Activated naive CD8-positive, alpha-beta T cell treated with anti-CD3 and anti-CD28 coated beads, Interleukin-2, amount 50 U/mL, for 16 hours (primary cell): ENCODE measurements around the gene SH3PXD2A.

Experiments used
- DNase-seq: peaks from one replicate; pipeline ENCODE4 v3.0.0-alpha.2; 2020; ENCODE audit warnings: low read depth, low spot score

SH3PXD2A gene

GRCh38 chr10:103879409-103879808 is 24.0 kb upstream of the SH3PXD2A start:
- no peak for DNase-seq

DNA sequence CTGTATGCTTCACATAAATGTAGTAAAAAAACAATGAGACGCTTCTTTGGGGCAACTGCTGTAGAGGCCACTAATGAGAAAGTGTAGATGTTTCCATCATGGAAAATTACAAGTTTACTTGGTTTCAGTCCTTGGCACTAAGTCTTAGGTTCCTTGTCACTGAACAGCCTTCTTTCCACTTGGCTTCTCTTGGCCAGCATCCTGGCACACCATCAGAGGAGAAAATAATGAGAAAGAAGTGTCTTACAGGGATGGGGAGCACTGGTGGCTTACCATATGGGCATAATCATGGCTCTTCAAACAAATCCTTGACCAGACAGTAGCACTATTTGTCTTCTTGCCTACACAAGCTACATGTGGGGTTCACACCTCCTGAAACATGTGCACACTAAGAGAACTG is 22.5 kb upstream of the SH3PXD2A start:
- no peak for DNase-seq

DNA sequence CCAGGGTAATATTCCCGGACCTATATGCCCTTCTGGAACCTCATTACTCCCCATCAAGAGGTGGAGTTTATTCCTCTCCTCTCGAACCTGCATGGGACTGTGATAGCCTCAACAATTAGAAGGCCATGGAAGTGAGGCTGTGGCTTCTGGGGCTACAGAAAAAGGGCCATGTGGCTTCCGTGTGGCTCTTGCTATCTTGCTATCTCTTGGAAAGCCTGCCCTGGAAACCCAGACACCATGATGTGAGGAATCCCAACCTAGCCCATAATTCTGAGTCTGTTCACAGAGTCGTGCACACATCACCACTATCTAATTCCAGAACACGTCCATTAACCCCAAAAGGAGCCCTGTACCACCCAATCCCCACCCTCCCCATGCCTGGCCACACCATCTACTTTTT is 20.8 kb upstream of the SH3PXD2A start:
- DNase-seq: no peak

- DNase-seq: no peak
Measured at GRCh38 chr10:103874730-103875129, 19.4 kb upstream of the SH3PXD2A start.

DNA sequence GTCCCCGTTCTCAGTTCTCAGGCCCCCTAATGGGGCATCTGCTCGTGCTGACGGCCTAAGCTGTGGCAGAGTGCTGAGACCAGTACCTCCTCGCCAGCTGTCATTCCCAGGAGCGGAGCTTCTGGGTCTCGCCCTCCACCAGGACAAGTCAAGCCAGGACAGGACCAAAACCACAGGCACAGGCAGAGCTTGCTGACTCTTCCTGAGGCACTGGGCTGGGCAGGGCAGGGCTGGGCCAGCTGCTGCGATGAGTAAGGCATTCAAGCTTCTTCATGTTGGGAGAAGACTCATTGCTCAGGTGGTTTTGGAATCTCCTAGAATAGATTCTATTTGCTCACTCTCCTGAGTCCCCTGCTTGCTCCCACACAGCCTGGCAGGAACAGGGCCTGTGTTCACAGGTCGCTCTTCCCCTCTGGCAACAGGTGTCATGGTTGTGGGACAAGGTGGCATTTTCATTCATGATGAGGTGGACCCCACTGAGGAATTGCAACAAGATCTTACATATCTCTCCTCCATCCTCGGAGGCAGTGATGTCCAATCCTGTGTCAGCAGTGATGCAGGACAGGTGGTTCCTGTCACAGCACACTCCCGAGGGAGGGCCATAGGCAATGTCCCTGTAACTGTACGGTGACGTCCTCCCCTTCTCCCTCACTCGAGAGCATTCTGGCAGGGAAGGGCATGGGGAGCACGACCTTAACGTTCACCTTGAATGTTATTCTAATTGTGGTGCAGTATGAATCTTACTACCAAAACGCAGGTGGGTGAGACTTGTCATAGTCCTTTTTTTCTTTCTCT is 17.0 kb upstream of the SH3PXD2A start:
- no peak for DNase-seq

GRCh38 chr10:103871006-103871405 is 15.6 kb upstream of the SH3PXD2A start:
- DNase-seq: no peak

GRCh38 chr10:103870516-103870915 is 15.1 kb upstream of the SH3PXD2A start:
- DNase-seq: no peak

- no peak for DNase-seq
Measured at GRCh38 chr10:103869336-103869735, 14.0 kb upstream of the SH3PXD2A start.

DNA sequence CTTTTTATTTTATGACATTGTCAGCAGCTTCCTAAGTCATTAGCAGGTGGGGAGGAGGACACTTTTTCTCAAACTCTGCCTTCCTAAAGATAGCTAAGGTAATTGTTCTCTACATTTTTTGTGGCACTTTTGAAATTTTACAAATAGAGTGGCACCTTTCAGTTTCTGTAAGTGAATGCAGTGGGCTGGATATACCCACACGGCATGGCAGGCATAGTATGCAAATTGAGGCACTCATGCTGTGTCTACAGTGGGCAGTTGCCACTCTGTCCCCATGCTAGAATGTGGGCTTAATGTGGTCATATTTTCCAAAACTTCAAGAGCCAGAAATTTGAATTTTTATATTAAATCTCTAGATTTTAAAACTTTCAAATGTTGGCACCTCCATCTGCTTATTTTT is 12.8 kb upstream of the SH3PXD2A start:
- no peak for DNase-seq

DNA sequence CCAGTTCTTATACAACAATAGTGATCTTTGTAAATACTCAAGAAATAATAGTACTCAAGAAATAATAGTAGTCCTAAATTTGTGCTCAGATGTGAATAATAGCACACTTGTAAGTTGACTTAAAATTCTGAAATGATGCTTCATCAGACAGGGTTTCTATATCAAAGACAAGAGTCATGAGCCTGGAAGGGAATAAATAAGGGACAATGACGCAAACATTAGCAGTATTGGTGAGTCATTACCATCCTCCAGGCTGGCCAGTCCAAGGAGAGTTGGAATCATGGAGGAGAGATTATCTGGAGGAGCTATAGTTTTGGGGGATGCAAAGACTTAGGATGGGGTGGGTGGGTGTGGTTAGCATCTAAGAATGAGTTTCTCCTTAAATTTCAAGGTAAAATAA is 6.1 kb upstream of the SH3PXD2A start:
- no peak for DNase-seq

- DNase-seq: no peak
Measured at GRCh38 chr10:103859161-103860086, 4.0 kb upstream of the SH3PXD2A start.

DNA sequence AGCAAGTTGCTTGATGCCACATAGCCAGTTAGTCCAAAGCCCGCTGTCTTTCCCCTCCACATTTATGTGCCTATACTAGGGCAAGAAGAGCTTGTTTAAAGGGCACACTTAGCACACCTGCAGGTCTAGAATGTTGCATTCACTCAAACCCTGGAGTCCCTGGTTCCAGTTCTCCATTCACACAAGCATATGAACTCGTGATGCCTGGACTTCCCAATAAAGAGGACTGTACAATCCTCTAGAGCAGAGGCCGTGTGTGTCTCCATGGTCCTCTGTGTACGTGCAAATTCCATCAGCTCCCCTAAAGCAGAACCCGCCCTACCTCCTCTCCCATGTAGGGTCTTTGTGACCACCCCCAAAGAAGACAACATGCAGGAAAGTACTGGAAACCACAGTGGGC is 3.0 kb upstream of the SH3PXD2A start:
- no peak for DNase-seq

DNA sequence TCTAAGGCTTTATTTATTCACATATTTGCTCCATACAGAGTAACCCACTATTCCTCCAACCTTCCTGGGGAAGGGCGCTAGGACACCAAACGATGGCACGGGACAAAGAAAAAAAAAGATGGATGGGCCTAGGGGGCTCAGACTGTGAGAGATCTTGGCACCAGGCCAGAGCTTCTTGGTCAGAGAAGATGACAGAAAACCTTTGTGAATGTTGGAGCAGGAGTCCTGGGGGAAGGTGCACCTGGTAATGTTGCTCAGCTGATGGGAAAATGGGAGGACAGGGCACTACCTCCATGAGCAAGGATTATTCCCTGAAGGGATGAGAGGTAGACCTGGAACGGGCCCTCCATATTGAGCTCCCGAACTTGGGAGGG is 1.4 kb upstream of the SH3PXD2A start:
- DNase-seq: no peak

DNA sequence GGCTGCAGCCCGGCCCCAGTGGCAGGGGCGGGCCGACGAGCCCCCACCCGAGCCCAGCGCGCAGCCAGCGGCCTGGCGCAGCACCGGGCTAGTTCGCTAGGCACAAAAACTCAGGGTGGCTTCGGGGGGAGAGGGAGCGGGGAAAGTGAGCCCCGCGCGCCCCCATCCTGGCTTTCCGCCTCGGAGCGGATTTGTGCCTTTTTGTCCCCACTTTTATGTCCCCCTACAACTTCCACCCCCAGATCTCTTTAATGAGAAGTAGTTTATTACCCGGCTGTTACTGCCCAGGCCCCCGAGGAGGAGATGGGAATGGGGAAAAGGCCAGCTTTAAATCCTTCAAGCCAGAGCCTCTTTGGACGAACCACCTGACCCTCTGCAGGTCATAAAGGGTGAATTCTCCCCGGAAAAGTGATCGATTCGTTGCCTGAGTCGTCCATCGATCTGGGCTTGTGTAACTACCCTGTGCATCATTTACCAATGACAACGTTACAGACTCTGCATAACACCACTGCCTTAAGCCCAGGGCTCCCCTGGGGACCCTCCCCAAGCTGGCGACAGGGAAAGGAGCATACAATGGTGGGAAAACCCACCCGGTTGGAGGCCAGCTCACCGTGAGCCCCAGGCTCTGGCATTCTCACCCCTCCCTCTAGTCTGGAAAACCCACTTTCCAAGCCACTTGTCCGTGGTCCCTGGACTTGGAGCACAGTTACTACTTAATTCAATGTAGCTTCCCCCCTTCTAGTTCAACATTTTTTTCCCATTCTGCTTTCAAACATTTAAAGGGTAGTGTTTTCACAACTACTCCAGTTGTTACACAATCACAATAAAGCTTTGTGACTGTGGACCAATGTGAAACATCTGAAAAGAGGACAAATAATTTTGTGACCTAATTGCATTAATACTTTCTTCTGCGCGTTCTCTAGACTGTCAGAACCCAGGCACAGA is 748 bp upstream of the SH3PXD2A start:
- no peak for DNase-seq

DNA sequence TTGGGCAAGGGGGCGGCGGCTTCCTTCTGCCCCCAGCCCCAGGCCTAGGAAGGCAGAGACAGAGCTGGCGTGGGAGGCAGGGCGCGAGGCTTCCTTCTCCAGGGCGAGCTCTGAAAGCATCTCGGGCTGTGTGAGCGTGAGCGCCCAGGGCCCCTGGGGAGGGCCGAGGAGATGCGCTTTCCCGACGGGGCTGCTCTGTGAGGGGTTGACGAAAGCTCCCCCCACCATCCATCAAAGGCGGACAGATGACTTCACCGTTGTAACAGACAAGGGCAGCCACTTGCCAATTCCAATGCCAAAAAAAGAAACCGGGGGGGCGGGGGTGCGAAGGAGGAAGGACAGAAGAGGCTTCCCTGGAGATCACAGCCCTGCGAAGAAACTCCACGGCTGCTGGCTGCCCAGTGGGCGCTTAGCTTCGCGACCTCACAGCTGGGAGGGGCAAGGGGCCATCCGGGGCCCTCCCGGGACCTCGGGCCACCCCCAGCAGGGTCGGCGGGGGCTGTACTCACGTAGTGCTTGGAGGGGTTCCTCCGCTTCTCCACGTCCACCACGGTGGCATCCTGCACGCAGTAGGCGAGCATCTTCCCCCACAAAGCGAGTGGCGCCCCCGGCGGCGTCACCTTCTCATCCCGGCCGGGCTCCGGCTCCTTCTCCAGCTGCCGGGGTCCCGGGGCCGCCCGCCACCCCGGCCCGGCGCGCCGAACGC is 537 bp downstream of the SH3PXD2A start:
- DNase-seq: no peak

GRCh38 chr10:103854265-103854685 is 1.1 kb downstream of the SH3PXD2A start:
- no peak for DNase-seq

GRCh38 chr10:103853428-103854264 is 1.7 kb downstream of the SH3PXD2A start:
- no peak for DNase-seq

DNA sequence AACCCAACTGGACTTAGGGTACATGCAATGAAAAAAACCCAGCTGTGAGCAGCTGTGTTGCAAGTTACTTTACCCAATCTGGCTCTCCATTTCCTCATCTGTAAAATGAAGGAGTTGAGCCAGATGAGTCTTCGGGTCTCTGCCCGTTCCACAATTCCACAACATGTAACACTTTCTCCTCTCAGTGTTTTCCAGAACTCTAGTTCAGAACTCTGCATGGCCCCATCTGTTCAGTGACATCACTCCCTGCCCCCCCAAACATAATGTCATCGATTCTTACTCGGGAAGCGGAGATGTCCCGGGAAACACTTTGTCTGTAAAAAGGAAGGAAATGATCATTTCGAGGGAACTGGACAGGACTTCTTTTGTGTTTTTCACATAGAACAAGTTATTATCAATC is 2.5 kb downstream of the SH3PXD2A start:
- no peak for DNase-seq

DNA sequence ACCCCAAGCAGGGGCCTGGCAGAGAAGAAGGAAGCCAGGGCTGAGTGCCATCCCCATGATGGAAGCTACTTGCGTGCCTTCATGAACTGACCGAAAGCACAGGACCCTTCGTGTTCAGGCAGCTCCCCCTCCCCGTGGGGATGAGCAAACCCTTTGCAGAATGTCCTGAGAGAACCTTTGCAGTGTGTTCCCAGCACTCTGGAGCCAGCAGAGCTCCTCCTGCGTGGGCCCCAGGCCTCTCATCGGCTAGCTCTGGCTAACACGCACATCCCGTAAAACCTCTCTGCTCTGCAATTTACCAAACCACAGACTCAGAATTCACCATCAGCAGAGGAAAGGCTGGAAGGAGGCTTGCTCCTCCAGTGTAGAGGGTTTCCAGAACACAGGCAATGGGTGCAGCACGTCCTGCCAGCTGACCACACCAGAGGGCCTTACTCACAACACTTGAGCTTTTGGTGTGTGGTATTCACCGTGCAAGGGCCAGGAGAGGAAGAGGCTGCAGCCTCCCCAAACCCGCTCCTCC is 3.1 kb downstream of the SH3PXD2A start:
- no peak for DNase-seq

- no peak for DNase-seq
Measured at GRCh38 chr10:103851261-103851660, 4.1 kb downstream of the SH3PXD2A start.
